VCaP (cell line): ENCODE results near the gene PRKAG1.
"Not testable (repeated sequence)": the region's sequence is repeated elsewhere in the genome, so short reads cannot be mapped to it uniquely, and the experiment has no call there.

Experiments used
- H3K27ac ChIP-seq: fragments of 450-650 bp; 2 replicates; pipeline ENCODE4 v1.5.1; 2017
- CTCF ChIP-seq: fragments of 450-650 bp; conservative IDR thresholded peaks from 2 replicates; pipeline ENCODE4 v1.5.1; 2017; ENCODE audit warnings: mild to moderate bottlenecking, moderate library complexity

The PRKAG1 gene

GRCh38 chr12:49018261-49019119 lies at the start of gene PRKAG1:
Gene PRKAG1, minus strand, starts transcription at chr12:49018776. Its CDS starts 36 bp downstream, at chr12:49018740.
- peak within 1 kb of the TSS; percentile 95 for H3K27ac ChIP-seq
- peak; percentile 70 for TF ChIP-seq CTCF

DNA sequence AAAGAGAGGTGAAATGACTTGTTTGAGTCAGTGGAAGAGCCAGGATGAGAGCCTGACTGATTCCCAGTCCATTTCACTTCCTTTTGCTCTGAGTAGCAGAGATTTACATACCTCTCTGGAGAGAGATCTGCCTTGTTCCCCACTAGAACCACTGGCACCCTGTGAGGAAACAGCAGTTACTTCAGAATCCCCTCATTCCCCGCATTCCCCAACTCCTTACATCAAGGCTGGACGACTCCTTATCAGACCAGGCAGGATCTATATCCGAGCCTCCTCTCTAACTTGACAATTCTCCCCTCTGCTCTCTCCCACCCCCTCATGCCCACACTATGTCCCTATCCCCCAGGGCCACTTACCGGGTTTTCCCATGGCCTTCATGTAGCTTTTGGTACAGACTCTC lies 47.5 kb upstream of the PRKAG1 start:
- TF ChIP-seq CTCF, result no peak
- no peak overlapping the region for H3K27ac ChIP-seq

DNA sequence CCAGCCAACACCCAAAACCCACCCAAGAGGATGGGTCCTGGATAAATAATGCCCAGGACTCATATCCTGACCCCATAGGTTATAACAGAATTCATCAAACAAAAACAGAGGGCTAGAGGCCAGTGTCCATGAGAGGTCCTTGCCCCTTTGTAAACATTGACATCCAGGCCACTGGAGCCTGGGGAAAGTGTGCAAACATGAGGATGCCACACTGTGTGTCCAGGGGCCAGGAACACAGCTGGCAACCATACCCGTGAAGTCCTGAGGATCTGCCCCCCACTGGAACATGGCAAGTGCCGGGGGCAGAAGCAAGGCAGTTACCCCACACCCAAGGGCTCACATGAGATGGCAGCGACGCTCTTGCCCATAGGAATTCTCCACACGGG lies 46.2 kb upstream of the PRKAG1 start:
- H3K27ac ChIP-seq, result no peak overlapping the region
- TF ChIP-seq CTCF, result no peak

- not testable (repeated sequence) for H3K27ac ChIP-seq
These were observed 43.3 kb upstream of the PRKAG1 start for GRCh38 chr12:49061916-49062315.

GRCh38 chr12:49061157-49061650 lies 42.6 kb upstream of the PRKAG1 start:
- no peak for TF ChIP-seq CTCF
- H3K27ac ChIP-seq, result peak overlapping the region; percentile 99

DNA sequence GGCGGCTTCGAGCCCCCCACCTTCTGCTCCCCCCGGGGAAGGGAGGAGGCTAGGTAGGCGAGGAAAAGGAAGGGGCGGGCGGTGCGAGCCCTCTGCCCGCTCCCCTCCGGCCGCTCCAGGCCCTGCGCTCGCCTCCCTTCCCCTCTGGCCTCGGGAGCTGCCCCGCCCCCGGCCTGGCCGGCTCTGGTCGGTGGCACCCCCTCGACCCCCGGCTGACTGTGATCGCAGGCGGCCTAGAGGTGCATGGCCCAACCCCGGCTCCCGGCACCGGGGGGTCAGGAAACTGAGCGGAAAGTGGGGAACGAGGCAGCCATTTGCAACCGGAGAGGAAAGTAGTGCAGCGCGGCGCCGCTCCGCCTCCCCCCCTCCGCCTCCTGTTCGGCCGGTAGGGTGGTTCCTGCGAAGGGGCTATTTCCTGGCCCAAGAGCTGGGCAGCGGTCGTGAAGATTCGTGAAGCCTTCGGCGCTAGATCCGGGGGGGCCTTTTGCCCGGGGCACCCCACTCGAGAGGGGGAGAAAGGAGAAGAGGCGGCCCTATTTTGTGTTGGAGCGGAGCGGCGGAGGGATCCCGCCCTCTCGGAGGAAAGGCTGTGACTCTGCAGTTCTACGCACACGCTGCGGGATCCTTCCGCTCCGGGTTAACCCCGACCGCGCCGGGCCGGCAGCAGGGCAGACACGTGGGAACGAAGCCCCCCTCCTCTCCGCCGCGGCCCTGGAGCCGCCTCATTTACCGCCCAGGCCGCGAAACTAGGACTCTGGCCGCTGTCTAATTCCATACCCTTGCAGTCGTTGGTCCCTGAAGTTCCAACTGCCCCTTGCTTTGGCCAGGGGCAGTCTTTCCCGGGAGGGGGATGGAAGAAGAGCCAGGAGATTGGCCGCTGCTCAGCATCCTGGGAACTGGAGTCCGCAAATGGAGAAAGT lies 41.9 kb upstream of the PRKAG1 start, which contains the start of gene KMT2D:
Gene KMT2D, minus strand, starts transcription at position 558 of the 920 bp plus-strand sequence. CDS start 5,470 bp downstream, outside the sequence.
- peak; percentile 29 for TF ChIP-seq CTCF
- peak within 1 kb of the TSS; percentile 99 for H3K27ac ChIP-seq

DNA sequence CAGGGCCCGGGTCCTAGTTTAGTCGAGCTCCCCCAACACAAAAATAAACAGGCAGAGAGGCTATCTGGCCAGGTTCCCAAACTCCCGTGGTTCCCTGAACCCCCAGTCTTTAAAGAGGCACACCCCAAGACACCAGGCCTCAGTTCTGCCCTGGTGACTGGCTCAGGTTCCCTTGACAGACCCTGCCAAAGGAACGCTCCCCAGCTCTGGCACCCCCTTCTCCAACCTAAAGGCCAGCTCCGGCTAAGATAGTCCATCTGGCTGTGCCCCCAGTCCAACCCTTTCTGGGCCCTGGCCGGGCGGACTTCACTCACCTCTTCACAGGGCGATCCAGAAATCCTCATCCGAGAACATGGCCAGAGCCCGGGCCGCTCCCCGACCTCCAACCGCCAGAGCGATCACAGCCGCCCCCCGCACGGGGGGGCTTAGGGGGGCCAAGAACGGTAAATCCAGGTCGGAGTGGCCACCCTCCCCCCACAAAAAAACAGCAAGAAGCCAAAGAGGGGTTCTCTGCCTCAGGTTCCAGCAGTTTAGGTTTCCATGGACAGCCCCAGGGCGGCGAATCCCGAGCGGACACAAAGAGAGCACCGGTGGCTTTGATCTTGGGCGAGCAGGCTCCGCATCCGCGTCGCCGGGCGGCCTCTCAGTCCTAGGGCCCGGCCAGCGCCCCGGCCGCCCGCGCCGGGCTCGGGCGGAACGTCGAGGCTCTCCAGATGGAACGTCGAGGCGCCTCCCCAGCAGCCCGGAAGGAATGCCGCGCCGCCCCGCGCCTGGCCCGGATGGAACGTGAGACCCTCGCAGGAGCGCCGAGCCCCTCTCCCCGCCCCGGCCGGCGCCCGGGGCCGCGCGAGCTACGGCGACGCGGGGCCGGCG lies 41.0 kb upstream of the PRKAG1 start:
- peak overlapping the region; percentile 99 for H3K27ac ChIP-seq
- TF ChIP-seq CTCF, result no peak
